ENCODE data around the gene MPO.

DNA sequence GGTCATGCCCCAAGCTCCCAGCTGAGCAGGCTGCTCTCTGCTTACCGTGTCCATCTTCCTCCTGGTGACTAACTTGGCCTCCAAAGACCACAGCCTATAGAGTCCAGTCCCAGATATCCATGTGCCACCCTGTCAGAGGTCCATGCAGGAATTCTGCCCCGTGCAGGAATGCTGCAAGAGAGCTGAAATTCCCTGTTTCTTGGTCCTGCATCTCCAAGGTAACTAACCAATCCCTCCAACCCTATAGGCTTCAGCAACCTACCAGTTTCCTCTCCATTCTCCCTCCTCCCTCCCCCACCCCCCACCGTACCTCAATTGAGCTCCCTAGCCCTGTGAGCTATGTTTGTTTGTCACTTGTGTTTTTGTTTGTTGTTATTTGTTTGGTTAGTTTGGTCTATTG, 52.1 kb downstream of the MPO start:
- TF ChIP-seq GATA2 (IDR thresholded peaks at IDR 0.05; ENCODE audit: low read depth, low read length) = no peak
- TF ChIP-seq GATA3 (IDR thresholded peaks at IDR 0.05; ENCODE audit: low read depth, low read length) = no peak
